PC-9 (cell line): ENCODE measurements around the gene ENKUR. TPM values are rescaled to one million over a fixed set of nuclear protein-coding genes. Genes with fewer than 3 reads are reported as not detected.

Experiments
- BruUV-seq: library from RNA; stranded (reverse); fragments of 400-500 nt; replicated peaks from 2 replicates; lab custom pipeline; 2021; lab: Mats Ljungman, UMichigan
- CTCF ChIA-PET: fragments of 300-600 bp; sonication (Branson Sonifier 250); formaldehyde crosslinking; loops from one replicate; lab custom pipeline; 2022; ENCODE audit warnings: antibody characterized with exemption; lab: Charles Lee
- POLR2A ChIA-PET: fragments of 300-600 bp; sonication (Branson Sonifier 250); formaldehyde crosslinking; loops from one replicate; lab custom pipeline; 2022; ENCODE audit warnings: antibody characterized with exemption; ENCODE audit not compliant: unreplicated experiment; lab: Charles Lee
- DNase-seq, 2 experiments: peaks; one replicate each; pipeline versions ENCODE4 v3.0.0 to v3.0.0-alpha.2; 2015 to 2022; ENCODE audit warnings: mixed read lengths in 1 of 2
- H2AFZ ChIP-seq: fragments of 200-600 bp; sonication (generic); 2 replicates; pipeline ENCODE4 v1.8.1; 2017; ENCODE audit warnings: antibody characterized with exemption
- H3F3A ChIP-seq: fragments of 200-600 bp; sonication (generic); 2 replicates; pipeline ENCODE4 v1.8.1; 2017; ENCODE audit warnings: antibody characterized with exemption, mild to moderate bottlenecking, low read depth; ENCODE audit not compliant: insufficient read depth
- H3K27ac ChIP-seq: fragments of 200-600 bp; sonication (generic); 2 replicates; pipeline ENCODE4 v1.6.1; 2016; ENCODE audit warnings: mixed run types
- H3K27me3 ChIP-seq: fragments of 200-600 bp; sonication (generic); 2 replicates; pipeline ENCODE4 v1.6.1; 2016; ENCODE audit warnings: low read depth, mixed run types; ENCODE audit not compliant: insufficient read depth
- H3K36me3 ChIP-seq: fragments of 200-600 bp; sonication (generic); 2 replicates; pipeline ENCODE4 v1.6.1; 2016; ENCODE audit warnings: low read depth, mixed run types
- H3K4me1 ChIP-seq: fragments of 200-600 bp; sonication (generic); replicated peaks from 2 replicates; pipeline ENCODE4 v1.6.1; 2016; ENCODE audit warnings: mixed run types; ENCODE audit not compliant: insufficient read depth
- H3K4me2 ChIP-seq: fragments of 200-600 bp; sonication (generic); 2 replicates; pipeline ENCODE4 v1.6.1; 2017; ENCODE audit warnings: mixed run types
- H3K4me3 ChIP-seq: fragments of 200-600 bp; sonication (generic); 2 replicates; pipeline ENCODE4 v1.6.1; 2016; ENCODE audit warnings: mixed run types
- H3K79me2 ChIP-seq: fragments of 200-600 bp; sonication (generic); 2 replicates; pipeline ENCODE4 v1.6.1; 2017; ENCODE audit warnings: low read depth, mixed run types
- H3K9me2 ChIP-seq: fragments of 200-600 bp; sonication (generic); 2 replicates; pipeline ENCODE4 v1.8.1; 2017; ENCODE audit warnings: mild to moderate bottlenecking; ENCODE audit not compliant: insufficient read depth
- H3K9me3 ChIP-seq: fragments of 200-600 bp; sonication (generic); 2 replicates; pipeline ENCODE4 v1.8.1; 2016; ENCODE audit warnings: low read depth; ENCODE audit not compliant: insufficient read depth
- H4K20me1 ChIP-seq: fragments of 200-600 bp; sonication (generic); 2 replicates; pipeline ENCODE4 v1.8.1; 2017; ENCODE audit not compliant: insufficient read depth
- EZH2 ChIP-seq: fragments of 200-600 bp; sonication (generic); IDR thresholded peaks from 2 replicates; pipeline ENCODE4 v1.8.0; 2017; ENCODE audit warnings: antibody characterized with exemption, low read depth
- intact Hi-C: fragments of 100-400 bp; cut with micrococcal nuclease; formaldehyde crosslinking; loops from one replicate; pipeline ENCODE4 v1.10.0; 2022; ENCODE audit not compliant: unreplicated experiment
- total RNA-seq: library from RNA; stranded (reverse); gene quantifications from 2 replicates; pipeline ENCODE4 v1.2.3, GENCODE V29; 2021
- TF ChIP-seq, protein P1 (sequence below): fragments of 200-600 bp; sonication (generic); conservative IDR thresholded peaks from 2 replicates; pipeline ENCODE4 v1.6.1; 2017; ENCODE audit warnings: mixed run types, antibody characterized with exemption, mild to moderate bottlenecking, moderate library complexity

Gene ENKUR
- total RNA-seq, 1 experiment from 2014 or later = 1.0 TPM

DNA sequence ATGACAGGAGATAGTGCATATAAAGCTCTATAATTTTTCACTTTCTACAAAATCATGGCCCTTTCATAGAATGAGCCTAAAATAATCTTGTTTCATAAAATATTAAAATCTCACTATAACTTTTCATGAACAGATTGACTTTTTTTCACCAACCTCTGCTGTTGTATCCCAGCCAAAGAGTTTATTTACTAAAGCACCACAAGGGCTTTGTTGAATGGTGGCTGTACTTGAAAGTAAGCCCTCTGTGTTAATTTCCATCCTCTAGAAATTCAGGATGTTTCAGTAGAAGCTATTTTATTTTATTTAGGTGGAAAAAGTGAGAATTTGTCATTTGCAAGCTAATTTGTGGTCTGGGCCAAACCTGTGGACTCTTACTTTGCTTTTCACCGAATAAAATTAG is 30.7 kb upstream of the ENKUR start:
- BruUV-seq = no TSS peak
- no peak overlapping the region for H3K4me3 ChIP-seq
- POLR2A ChIA-PET = no interaction called here
- H3K4me2 ChIP-seq = no peak overlapping the region
- H3K27ac ChIP-seq = no peak overlapping the region
- no peak for DNase-seq
- H3K79me2 ChIP-seq = no peaks in the 10 kb centered on the region
- H3K27me3 ChIP-seq = no peaks in the 10 kb centered on the region
- TF ChIP-seq EZH2 = no peak
- TF ChIP-seq, protein P1, sequence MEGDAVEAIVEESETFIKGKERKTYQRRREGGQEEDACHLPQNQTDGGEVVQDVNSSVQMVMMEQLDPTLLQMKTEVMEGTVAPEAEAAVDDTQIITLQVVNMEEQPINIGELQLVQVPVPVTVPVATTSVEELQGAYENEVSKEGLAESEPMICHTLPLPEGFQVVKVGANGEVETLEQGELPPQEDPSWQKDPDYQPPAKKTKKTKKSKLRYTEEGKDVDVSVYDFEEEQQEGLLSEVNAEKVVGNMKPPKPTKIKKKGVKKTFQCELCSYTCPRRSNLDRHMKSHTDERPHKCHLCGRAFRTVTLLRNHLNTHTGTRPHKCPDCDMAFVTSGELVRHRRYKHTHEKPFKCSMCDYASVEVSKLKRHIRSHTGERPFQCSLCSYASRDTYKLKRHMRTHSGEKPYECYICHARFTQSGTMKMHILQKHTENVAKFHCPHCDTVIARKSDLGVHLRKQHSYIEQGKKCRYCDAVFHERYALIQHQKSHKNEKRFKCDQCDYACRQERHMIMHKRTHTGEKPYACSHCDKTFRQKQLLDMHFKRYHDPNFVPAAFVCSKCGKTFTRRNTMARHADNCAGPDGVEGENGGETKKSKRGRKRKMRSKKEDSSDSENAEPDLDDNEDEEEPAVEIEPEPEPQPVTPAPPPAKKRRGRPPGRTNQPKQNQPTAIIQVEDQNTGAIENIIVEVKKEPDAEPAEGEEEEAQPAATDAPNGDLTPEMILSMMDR = no peak
- no peaks in the 10 kb centered on the region for H3K9me3 ChIP-seq
- H3K4me1 ChIP-seq = no peaks in the 10 kb centered on the region
- intact Hi-C loops = no loop called here
- H2AFZ ChIP-seq = no peak overlapping the region
- H4K20me1 ChIP-seq = no peaks in the 10 kb centered on the region
- no peaks in the 10 kb centered on the region for H3K36me3 ChIP-seq
- no peaks in the 10 kb centered on the region for H3F3A ChIP-seq
- CTCF ChIA-PET = no interaction called here
- no peaks in the 10 kb centered on the region for H3K9me2 ChIP-seq

DNA sequence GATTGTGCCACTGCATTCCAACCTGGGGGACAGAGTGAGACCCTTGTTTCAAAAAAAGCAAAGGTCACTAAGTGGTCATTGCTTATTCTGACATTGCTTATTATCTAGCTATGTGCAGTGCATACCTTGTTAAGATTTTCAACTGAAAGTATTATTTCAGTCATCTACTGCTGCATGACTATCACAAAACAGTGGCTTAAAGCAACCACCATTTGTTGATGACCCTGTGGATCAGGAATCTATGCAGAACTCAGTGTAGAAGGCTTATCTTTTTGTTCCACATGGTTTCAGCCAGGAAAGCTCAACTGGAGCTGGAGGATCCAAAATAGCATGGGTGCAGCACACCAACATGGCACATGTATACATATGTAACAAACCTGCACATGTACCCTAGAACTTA is 23.6 kb upstream of the ENKUR start:
- intact Hi-C loops = no loop called here
- no peak overlapping the region for H2AFZ ChIP-seq
- POLR2A ChIA-PET = no interaction called here

DNA sequence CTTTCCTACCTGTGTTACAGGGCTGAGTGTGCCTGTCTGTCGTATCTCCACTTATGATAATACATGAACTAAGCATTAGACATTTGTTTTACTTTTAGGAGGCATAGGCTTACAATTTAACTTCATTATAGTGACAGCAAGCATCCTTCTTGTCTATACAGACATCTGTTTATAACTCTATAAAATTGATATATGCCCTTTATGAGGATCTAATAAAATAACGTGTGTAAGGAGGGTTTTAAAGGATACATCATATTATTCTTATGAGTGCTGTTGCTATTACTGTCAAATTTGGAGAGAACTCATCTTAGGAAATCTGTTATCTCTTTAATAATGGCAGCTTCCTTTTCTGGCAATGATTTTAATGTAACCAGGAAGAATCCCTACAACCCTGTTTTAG is 22.4 kb upstream of the ENKUR start:
- no peaks in the 10 kb centered on the region for H3K9me2 ChIP-seq
- ChIA-PET CTCF (no interaction called here), POLR2A (no interaction called here)
- H3K4me1 ChIP-seq = no peaks in the 10 kb centered on the region
- no peak overlapping the region for H3K27ac ChIP-seq
- TF ChIP-seq EZH2 = no peak
- TF ChIP-seq, protein P1 = no peak
- H3K36me3 ChIP-seq = no peaks in the 10 kb centered on the region
- DNase-seq = no peak
- intact Hi-C loops = no loop called here
- H3K4me2 ChIP-seq = no peak overlapping the region
- no peak overlapping the region for H3K4me3 ChIP-seq
- H3K27me3 ChIP-seq = no peaks in the 10 kb centered on the region
- H4K20me1 ChIP-seq = no peaks in the 10 kb centered on the region
- no peaks in the 10 kb centered on the region for H3K9me3 ChIP-seq
- H3F3A ChIP-seq = no peaks in the 10 kb centered on the region
- no peak overlapping the region for H2AFZ ChIP-seq
- H3K79me2 ChIP-seq = no peaks in the 10 kb centered on the region
- BruUV-seq = no TSS peak

More for the DNA sequence above, 23.6 kb upstream of the ENKUR start:
- Histone ChIP-seq H3K9me3 (no peaks in the 10 kb centered on the region), H3K4me2 (no peak overlapping the region), H3K9me2 (no peaks in the 10 kb centered on the region), H3K4me3 (no peak overlapping the region), H3K4me1 (no peaks in the 10 kb centered on the region), H3K27me3 (no peaks in the 10 kb centered on the region), H3K27ac (no peak overlapping the region), H3K79me2 (no peaks in the 10 kb centered on the region), H4K20me1 (no peaks in the 10 kb centered on the region), H3K36me3 (no peaks in the 10 kb centered on the region), H3F3A (no peaks in the 10 kb centered on the region)
- DNase-seq = no peak
- BruUV-seq = no TSS peak
- CTCF ChIA-PET = interaction anchor here (0.6 kb wide), 1 partner anchor 1761 kb away, joined by 6 read pairs; no protein-coding TSS in a partner anchor
- TF ChIP-seq, protein P1 = no peak
- TF ChIP-seq EZH2 = no peak
